SK-N-MC (cell line): ENCODE results near the gene ATP1B1.

Source experiments
- DNase-seq: peaks from one replicate; pipeline ENCODE4 v3.0.0-alpha.2; 2011; ENCODE audit warnings: low read depth, low spot score
- H3K27ac ChIP-seq: fragments of 200-600 bp; sonication (generic); 2 replicates; pipeline ENCODE4 v1.5.1; 2016; ENCODE audit warnings: mixed run types
- H3K36me3 ChIP-seq: fragments of 200-600 bp; sonication (generic); 2 replicates; pipeline ENCODE4 v1.6.1; 2017; ENCODE audit warnings: antibody characterized with exemption, low read length, mixed read lengths; ENCODE audit not compliant: insufficient read depth
- H3K4me3 ChIP-seq: fragments of 200-600 bp; sonication (generic); 2 replicates; pipeline ENCODE4 v1.5.1; 2016
- H3K9ac ChIP-seq: fragments of 200-600 bp; sonication (generic); 2 replicates; pipeline ENCODE4 v1.8.0; 2017; ENCODE audit warnings: mixed run types, mixed read lengths; ENCODE audit not compliant: insufficient read length
- H3K9me3 ChIP-seq: fragments of 200-600 bp; sonication (generic); 2 replicates; pipeline ENCODE4 v1.6.1; 2017; ENCODE audit warnings: low read depth, mild to moderate bottlenecking, antibody characterized with exemption, low read length, moderate library complexity, mixed read lengths
- EZH2 ChIP-seq: fragments of 200-600 bp; sonication (generic); IDR thresholded peaks from one replicate; pipeline ENCODE4 v1.6.1; 2017; ENCODE audit warnings: antibody characterized with exemption
- FOXP2 ChIP-seq: optimal IDR thresholded peaks from 2 replicates; pipeline ENCODE3; 2011; ENCODE audit warnings: mild to moderate bottlenecking, moderate library complexity; ENCODE audit not compliant: insufficient read depth; ENCODE audit errors: extremely low read length, control extremely low read depth
- POLR2AphosphoS5 ChIP-seq: IDR thresholded peaks from 2 replicates; pipeline ENCODE4 v1.6.1; 2012; ENCODE audit warnings: mild to moderate bottlenecking, low read depth, low read length, borderline replicate concordance

Gene ATP1B1

DNA sequence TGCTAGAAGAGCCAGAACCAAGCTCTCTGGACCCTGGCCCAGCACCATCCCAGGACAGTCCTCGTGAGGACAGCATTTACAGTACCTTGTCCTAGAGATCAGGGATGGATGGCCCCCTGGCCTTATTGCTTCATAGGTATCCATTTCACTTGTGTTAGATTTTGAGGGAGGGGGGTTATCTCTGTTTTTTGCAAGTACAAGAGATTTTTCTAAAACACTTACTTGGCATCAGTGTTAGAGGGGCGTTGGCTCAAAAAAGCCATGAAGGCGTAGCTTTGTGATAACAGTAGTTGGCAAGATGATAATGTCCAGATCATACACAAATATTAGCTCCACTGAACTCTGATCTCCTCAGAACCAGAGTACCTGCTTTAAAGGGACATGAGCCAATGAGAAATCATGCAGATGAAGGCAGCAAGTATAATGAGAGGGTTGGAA is 5.8 kb upstream of the ATP1B1 start:
- Histone ChIP-seq H3K9ac (no peak overlapping the region), H3K27ac (no peak overlapping the region), H3K4me3 (no peak overlapping the region), H3K36me3 (no peaks in the 10 kb centered on the region), H3K9me3 (no peaks in the 10 kb centered on the region)
- TF ChIP-seq EZH2 (no peak), FOXP2 (no peak), POLR2AphosphoS5 (no peak)
- DNase-seq = no peak

DNA sequence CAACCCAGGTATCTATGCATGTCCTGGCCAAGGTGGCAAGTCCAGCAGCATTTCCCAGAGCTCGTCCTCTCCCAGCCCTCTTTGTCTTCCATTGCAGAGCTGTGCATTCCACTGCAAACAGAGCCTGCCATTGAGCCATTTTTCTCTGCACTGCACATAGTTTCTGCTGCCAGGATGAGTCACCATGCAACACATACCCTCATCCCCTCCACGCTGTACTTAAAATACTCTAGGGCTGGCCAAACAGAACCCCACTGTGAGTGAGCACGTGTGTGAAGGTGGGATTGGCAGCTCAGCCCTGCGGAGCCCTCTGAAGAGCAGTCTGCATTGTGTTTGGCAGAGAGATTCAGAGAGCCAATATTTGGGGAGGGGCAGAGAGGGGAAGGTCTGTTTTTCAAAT is 3.9 kb upstream of the ATP1B1 start:
- no peak overlapping the region for H3K27ac ChIP-seq
- no peaks in the 10 kb centered on the region for H3K9me3 ChIP-seq
- TF ChIP-seq FOXP2 (no peak), POLR2AphosphoS5 (no peak), EZH2 (no peak)
- H3K36me3 ChIP-seq = no peaks in the 10 kb centered on the region
- H3K4me3 ChIP-seq = no peak overlapping the region
- H3K9ac ChIP-seq = no peak overlapping the region
- DNase-seq = no peak

DNA sequence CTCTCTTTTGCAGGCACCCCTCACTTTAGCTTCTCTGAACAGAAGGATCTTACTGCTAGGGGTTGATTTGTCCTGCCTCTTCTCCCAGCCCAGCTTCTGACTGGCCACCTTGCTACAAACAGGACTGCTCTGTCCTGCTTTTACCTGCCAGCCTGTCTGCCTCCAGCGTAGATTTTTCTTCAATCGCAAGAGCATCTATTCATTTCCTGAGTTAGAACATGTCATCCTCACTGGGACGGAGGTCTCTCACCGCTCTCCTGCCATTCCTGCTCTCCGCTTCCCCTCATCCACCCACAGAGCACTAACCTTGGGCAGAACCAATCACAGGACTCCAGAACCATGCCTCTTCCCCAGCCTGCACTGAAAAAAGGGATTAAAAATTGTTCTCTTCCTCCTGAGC is 3.5 kb upstream of the ATP1B1 start:
- no peak for DNase-seq
- TF ChIP-seq FOXP2 = no peak
- TF ChIP-seq EZH2 = no peak
- TF ChIP-seq POLR2AphosphoS5 = no peak
- Histone ChIP-seq H3K9ac (no peak overlapping the region), H3K4me3 (no peak overlapping the region), H3K27ac (no peak overlapping the region), H3K36me3 (no peaks in the 10 kb centered on the region), H3K9me3 (no peaks in the 10 kb centered on the region)

- Histone ChIP-seq H3K36me3 (no peaks in the 10 kb centered on the region), H3K9me3 (no peaks in the 10 kb centered on the region), H3K4me3 (no peak overlapping the region), H3K9ac (no peak overlapping the region), H3K27ac (no peak overlapping the region)
- TF ChIP-seq EZH2 (no peak), FOXP2 (no peak), POLR2AphosphoS5 (no peak)
- DNase-seq = no peak
These were observed 3.0 kb upstream of the ATP1B1 start for GRCh38 chr1:169103480-169103893.

- no peak for DNase-seq
- Histone ChIP-seq H3K9me3 (no peaks in the 10 kb centered on the region), H3K9ac (no peak overlapping the region), H3K4me3 (no peak overlapping the region), H3K27ac (no peak overlapping the region), H3K36me3 (no peaks in the 10 kb centered on the region)
- TF ChIP-seq POLR2AphosphoS5 (no peak), FOXP2 (no peak), EZH2 (no peak)
These were observed 1.4 kb upstream of the ATP1B1 start for GRCh38 chr1:169105087-169105433.

- H3K27ac ChIP-seq = no peak overlapping the region
- no peak for DNase-seq
- TF ChIP-seq POLR2AphosphoS5 (no peak), EZH2 (no peak), FOXP2 (no peak)
These were observed 926 bp upstream of the ATP1B1 start for GRCh38 chr1:169105434-169106094.

GRCh38 chr1:169106921-169107602 is 572 bp downstream of the ATP1B1 start:
- Histone ChIP-seq H3K9ac (no peak overlapping the region), H3K27ac (no peak overlapping the region)
- DNase-seq = no peak

More at GRCh38 chr1:169105434-169106094, 926 bp upstream of the ATP1B1 start:
- no peaks in the 10 kb centered on the region for H3K9me3 ChIP-seq
- H3K9ac ChIP-seq = no peak overlapping the region
- H3K36me3 ChIP-seq = no peaks in the 10 kb centered on the region
- H3K4me3 ChIP-seq = peak overlapping the region; percentile 88

GRCh38 chr1:169107603-169108208 is 1.2 kb downstream of the ATP1B1 start:
- TF ChIP-seq EZH2 (no peak), FOXP2 (no peak), POLR2AphosphoS5 (no peak)
- DNase-seq = no peak
- H3K27ac ChIP-seq = no peak overlapping the region
- no peaks in the 10 kb centered on the region for H3K9me3 ChIP-seq
- no peak overlapping the region for H3K9ac ChIP-seq
- H3K4me3 ChIP-seq = peak overlapping the region; percentile 88; the same call in 1 of the 2 replicates
- no peaks in the 10 kb centered on the region for H3K36me3 ChIP-seq

More at GRCh38 chr1:169106921-169107602, 572 bp downstream of the ATP1B1 start:
- no peaks in the 10 kb centered on the region for H3K9me3 ChIP-seq
- TF ChIP-seq POLR2AphosphoS5 (no peak), FOXP2 (no peak), EZH2 (no peak)
- H3K36me3 ChIP-seq = no peaks in the 10 kb centered on the region
- H3K4me3 ChIP-seq = peak overlapping the region; percentile 88
